Fibroblast of villous mesenchyme (primary cell): ENCODE results near the gene RTN4RL2. TPM values are rescaled to one million over a fixed set of nuclear protein-coding genes. Genes with fewer than 3 reads are reported as not detected.
A peak's percentile ranks its signal among the peaks of the same experiment; 100 is the strongest.

Experiments
- DNase-seq: peaks from one replicate; pipeline ENCODE4 v3.0.0-alpha.2; 2010; ENCODE audit warnings: low read depth
- H3K4me3 ChIP-seq: 2 replicates; pipeline ENCODE4 v1.5.1; 2011; ENCODE audit warnings: low read depth, mild to moderate bottlenecking, low read length
- total RNA-seq: library from RNA; depleted of rRNA; stranded (reverse); fragments of >200 nt; gene quantifications from 2 replicates; pipeline ENCODE4 v1.2.3, GENCODE V29; 2012
- TF ChIP-seq, protein P1 (sequence below): IDR thresholded peaks from 2 replicates; pipeline ENCODE4 v1.5.1; 2012; ENCODE audit warnings: low read depth, mild to moderate bottlenecking, low read length; ENCODE audit not compliant: insufficient read depth

The RTN4RL2 gene
- total RNA-seq, 1 donor: not detected

DNA sequence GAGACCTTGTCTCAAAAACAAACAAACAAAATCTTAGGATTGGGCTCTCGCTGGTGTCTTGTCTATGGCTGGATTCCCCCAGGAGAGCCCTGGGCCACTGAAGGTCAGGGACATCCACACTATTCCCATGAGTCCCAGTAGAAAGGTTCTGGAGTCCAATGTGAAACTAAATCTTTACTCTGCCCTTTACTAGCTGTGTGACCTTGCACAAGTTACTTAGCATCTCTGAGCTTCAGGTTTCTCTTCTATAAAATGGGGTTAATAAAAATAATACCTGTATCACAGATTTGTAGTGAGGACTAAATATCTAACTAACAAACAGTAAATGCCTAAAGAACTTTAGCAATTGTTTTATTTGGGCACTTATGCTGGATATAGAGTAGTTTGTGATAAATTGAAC lies 46.2 kb downstream of the RTN4RL2 start:
- no peak overlapping the region for H3K4me3 ChIP-seq
- TF ChIP-seq, protein P1, sequence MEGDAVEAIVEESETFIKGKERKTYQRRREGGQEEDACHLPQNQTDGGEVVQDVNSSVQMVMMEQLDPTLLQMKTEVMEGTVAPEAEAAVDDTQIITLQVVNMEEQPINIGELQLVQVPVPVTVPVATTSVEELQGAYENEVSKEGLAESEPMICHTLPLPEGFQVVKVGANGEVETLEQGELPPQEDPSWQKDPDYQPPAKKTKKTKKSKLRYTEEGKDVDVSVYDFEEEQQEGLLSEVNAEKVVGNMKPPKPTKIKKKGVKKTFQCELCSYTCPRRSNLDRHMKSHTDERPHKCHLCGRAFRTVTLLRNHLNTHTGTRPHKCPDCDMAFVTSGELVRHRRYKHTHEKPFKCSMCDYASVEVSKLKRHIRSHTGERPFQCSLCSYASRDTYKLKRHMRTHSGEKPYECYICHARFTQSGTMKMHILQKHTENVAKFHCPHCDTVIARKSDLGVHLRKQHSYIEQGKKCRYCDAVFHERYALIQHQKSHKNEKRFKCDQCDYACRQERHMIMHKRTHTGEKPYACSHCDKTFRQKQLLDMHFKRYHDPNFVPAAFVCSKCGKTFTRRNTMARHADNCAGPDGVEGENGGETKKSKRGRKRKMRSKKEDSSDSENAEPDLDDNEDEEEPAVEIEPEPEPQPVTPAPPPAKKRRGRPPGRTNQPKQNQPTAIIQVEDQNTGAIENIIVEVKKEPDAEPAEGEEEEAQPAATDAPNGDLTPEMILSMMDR: no peak
- no peak for DNase-seq

DNA sequence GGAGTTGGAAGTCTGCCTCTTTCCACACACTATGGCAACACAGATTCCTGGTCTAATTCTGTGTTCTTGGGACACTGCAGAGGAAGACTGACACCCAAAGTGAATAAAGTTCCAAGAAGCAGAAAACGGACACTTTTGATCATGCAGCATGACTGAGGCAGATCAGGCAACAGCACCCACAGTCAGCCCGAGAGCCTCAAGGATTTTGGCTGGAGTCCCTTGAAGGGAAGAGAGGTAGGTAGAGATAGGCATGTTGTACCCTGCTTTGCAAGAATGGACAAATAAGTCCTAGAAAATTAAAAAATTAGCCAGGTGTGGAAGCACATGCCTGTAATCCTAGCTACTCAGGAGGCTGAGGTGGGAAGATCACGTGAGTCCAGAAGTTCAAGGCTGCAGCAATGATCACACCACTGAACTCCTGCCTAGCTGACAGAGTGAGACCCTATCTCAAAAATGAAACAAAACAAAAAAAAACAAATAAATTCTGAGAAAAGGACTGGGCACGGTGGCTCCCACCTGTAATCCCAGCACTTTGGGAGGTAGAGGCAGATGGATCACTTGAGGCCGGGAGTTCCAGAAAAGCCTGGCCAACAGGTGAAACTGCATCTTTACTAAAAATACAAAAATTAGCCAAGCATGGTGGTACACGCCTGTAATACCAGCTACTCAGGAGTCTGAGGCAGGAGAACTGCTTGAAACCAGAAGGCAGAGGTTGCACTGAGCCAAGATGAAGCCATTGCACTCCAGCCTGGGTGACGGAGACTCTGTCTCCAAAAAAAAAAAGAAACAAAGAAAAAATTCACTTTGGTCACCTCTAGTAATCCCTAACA lies 48.2 kb downstream of the RTN4RL2 start:
- no peak for DNase-seq
- TF ChIP-seq, protein P1: no peak
- no peak overlapping the region for H3K4me3 ChIP-seq

DNA sequence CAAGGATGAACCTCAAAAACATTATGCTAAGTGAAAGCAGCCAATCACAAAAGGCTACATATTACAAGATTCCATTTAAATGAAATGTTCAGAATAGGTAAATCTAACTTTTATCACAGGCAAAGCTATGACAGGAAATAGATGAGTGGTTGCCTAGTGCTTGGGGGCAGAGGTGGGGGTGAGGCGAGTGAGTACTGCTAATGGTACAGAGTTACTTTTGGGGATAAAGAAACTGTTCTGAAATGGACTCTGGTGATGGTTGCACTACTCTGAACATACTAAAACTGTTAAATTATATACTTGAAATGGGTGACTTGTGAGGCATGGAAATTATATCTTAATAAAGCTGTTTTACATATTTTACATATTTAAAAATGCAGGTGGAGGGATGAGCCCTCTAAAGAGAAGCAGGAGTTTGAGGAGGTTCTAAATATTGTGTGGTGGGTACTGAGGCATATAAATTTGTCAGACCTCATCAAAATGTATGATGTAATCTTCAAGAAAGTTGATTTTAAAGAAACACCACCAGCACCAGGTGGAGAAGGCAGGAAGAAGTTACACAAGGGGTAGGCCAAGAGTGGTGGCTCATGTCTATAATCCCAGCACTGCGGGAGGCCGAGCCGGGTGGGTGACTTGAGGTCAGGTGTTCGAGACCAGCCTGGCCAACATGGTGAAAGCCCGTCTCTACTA lies 51.6 kb downstream of the RTN4RL2 start:
- H3K4me3 ChIP-seq: no peak overlapping the region
- no peak for DNase-seq
- TF ChIP-seq, protein P1: no peak

DNA sequence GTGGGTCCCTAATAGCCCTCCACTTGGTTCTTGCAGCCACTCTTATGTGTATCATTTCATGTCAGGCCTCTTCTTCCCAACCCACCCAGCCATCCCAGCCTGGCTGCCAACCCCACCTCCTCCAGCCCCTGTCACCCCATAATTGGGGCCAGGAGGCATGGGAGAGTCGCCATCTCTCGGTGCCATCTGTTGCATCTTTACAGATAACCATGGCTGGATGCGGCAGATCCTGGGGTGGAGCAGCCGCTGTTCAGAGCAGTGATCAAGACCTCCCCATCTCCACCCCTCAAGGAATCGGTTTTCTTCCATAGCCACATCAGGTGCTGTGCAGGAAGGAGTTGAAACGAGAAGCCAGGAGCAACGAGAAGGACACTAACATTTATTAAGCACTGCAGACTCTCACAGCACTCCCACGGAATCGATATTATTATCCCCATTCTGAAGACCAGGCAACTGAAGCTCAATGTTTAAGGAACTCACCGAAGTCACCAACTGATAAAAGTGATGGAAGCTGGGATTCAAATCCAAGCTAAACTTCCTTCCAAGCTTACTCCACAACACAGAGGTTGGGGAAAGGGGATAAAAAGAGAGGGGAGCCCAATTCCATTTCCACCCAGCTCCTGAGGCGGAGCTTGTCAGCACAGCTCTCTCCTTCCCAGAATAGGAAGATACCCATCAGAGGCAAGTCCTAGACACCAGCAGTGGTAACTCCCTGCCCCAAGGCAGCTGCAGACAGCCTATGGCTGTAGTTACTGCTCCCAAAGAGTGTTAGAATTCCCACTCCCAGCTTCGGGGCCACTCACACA lies 52.5 kb downstream of the RTN4RL2 start:
- TF ChIP-seq, protein P1: no peak
- no peak overlapping the region for H3K4me3 ChIP-seq

DNA sequence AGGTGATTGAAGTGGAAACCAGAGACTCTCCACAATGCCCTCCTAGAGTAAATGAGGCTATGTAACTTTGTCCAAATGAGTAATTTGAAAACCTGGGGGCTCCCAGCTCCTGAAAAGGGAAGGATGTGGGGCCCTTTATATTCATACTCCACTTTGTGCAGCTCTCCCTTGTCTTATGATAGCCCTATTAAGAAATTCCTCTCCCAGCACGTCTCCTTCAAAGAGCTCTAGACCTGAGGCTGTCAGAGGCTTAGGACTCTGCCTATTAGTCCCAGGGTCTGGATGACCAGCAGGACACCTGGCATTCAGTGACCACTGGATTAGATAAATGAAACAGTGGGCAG lies 53.1 kb downstream of the RTN4RL2 start:
- no peak overlapping the region for H3K4me3 ChIP-seq
- no peak for DNase-seq

More for the DNA sequence above, 52.5 kb downstream of the RTN4RL2 start:
- no peak for DNase-seq

DNA sequence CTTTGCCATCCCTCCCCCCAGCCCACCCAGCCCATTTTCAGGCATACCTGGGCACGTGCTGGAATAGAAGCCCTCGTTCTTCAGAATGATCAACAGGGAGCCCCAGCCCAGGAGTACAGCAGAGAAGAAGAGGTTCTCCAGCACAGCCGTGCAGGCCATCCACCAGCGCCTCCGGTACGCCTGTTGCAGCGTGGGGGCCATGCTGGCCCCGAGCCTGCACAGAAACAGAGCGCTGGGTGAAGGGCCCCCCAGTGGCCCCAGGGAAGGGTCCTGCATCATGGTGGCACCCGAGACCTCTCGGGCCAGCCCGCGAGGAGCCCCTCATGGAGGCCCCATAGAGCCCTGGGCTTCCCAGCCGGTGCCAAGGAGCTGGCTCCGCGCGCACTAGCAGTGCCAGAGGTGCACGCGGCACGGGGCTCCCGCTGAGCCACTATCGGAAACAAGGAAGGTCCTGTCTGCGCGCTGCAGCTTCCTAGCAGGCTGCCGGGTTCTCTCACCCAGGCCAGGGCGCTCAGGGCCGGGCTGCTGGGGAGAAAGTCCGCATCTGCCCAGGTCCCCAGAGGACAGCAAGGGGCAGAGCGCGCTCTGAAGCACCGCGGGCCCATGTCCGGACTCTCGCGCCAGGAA lies 53.7 kb downstream of the RTN4RL2 start:
- TF ChIP-seq, protein P1: no peak
- peak; percentile 46 for DNase-seq
- H3K4me3 ChIP-seq: peak overlapping the region; percentile 90

More for the DNA sequence above, 53.1 kb downstream of the RTN4RL2 start:
- TF ChIP-seq, protein P1: no peak
